Measurements from ENCODE around the gene COL5A1. TPM values are rescaled to one million over a fixed set of nuclear protein-coding genes. Genes with fewer than 3 reads are reported as not detected.
"Not testable (repeated sequence)": the region's sequence is repeated elsewhere in the genome, so short reads cannot be mapped to it uniquely, and the experiment has no call there.

The COL5A1 gene
- total RNA-seq, 1 donor from 2014 or later = 13.9 TPM

DNA sequence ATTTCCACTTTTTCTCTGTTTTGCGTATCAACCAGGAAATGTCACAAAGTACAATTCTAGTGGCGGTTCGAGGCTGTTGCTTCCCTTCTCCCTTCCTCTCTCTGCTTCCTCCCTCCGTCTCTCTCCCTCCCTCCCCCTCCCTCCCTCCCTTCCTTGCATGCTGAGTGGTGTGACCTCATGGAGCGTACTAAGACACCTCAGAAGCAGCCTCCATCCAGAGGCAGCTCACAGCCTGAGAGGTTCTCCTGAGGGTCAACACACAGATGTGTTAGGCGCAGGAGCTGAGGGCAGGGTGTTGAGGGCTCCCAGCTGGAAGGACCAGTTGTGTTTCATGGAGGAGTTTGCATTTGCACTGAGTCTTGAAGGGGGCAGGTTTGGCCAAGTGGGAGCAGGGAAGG is 57.7 kb downstream of the COL5A1 start:
- intact Hi-C loops (cut with micrococcal nuclease) = loop anchor here (10.0 kb wide), 1 partner anchor 285 kb away; no protein-coding TSS in a partner anchor
- Histone ChIP-seq H3K4me1 (peaks cover 27% of the 10 kb centered on the region), H3K27ac (replicated peaks) (peak overlapping the region; percentile 50), H3K27me3 (ENCODE audit: low read depth) (peaks cover 4% of the 10 kb centered on the region), H3K9me3 (replicated peaks) (no peaks in the 10 kb centered on the region), H3K36me3 (peaks cover 8% of the 10 kb centered on the region), H3K4me3 (no peak overlapping the region)
- no peak for DNase-seq
- TF ChIP-seq CTCF (IDR thresholded peaks at IDR 0.05; ENCODE audit: borderline replicate concordance) = no peak

DNA sequence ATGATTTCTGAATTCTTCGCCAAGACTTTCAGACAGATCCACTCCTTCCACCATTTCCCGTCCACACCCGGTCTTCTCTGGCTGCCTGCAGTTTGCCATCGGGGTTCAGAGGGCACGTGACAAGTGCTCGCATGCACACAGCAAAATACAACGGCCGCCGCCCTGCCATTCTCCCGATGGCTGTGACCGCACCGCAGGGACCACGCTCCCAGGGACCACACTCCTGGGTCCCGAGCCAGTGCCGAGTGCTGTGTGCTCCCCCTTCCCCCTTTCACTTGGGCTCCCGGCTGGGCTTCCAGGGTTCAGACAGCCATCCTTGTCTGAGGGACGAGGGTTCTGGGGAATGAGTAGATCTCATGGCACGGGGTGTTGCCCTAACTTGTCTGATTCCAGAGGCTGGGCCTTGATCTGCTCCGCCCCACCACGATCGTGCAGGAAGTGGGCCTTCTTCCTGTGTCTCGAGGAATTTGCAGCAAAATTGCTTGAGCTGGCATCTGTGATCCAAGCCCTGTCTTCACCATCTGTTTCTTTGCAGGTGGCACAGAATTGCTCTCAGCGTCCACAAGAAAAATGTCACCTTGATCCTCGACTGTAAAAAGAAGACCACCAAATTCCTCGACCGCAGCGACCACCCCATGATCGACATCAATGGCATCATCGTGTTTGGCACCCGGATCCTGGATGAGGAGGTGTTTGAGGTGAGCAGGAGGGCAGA is 59.2 kb downstream of the COL5A1 start:
- no peak overlapping the region for H3K27ac ChIP-seq (replicated peaks)
- no peak for DNase-seq
- no peak for TF ChIP-seq CTCF (IDR thresholded peaks at IDR 0.05; ENCODE audit: borderline replicate concordance)
- peaks cover 33% of the 10 kb centered on the region for H3K4me1 ChIP-seq
- intact Hi-C loops (cut with micrococcal nuclease) = no loop called here
- H3K4me3 ChIP-seq = no peak overlapping the region
- H3K27me3 ChIP-seq (ENCODE audit: low read depth) = peaks cover 4% of the 10 kb centered on the region
- H3K9me3 ChIP-seq (replicated peaks) = no peaks in the 10 kb centered on the region
- peaks cover 8% of the 10 kb centered on the region for H3K36me3 ChIP-seq

- no peak for TF ChIP-seq CTCF (IDR thresholded peaks at IDR 0.05; ENCODE audit: borderline replicate concordance)
- no peak overlapping the region for H3K4me3 ChIP-seq
- DNase-seq = no peak
- no peaks in the 10 kb centered on the region for H3K9me3 ChIP-seq (replicated peaks)
- intact Hi-C loops (cut with micrococcal nuclease) = no loop called here
- peak overlapping the region; percentile 16 for H3K27ac ChIP-seq (replicated peaks)
- H3K36me3 ChIP-seq = peaks cover 8% of the 10 kb centered on the region
- peaks cover 4% of the 10 kb centered on the region for H3K27me3 ChIP-seq (ENCODE audit: low read depth)
- H3K4me1 ChIP-seq = peaks cover 42% of the 10 kb centered on the region
Observed at GRCh38 chr9:134701581-134702259, 60.1 kb downstream of the COL5A1 start.

DNA sequence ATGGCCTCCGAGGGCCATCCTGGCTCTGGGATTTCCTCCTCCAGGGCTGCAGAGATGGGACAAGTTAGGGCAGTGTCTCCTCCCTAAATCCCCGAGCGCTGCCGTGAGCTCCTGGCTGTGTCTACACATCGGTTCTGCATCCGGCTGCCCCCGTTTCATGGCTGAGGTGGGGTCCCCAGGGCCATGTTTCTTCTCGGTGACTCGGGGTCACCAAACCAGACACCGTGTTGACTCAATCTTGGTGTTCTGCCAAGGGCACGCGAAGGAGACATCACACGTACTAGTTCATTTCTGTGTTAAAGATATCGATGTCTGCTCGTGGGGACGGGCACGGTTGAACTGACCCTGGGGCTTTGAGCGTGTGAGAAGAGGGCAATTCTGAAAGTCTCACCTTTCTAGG is 60.7 kb downstream of the COL5A1 start:
- no peak for TF ChIP-seq CTCF (IDR thresholded peaks at IDR 0.05; ENCODE audit: borderline replicate concordance)
- Histone ChIP-seq H3K27ac (replicated peaks) (peak overlapping the region; percentile 16), H3K4me1 (peaks cover 48% of the 10 kb centered on the region), H3K4me3 (no peak overlapping the region), H3K9me3 (replicated peaks) (no peaks in the 10 kb centered on the region), H3K27me3 (ENCODE audit: low read depth) (peaks cover 4% of the 10 kb centered on the region), H3K36me3 (peaks cover 8% of the 10 kb centered on the region)
- intact Hi-C loops (cut with micrococcal nuclease) = no loop called here
- no peak for DNase-seq

DNA sequence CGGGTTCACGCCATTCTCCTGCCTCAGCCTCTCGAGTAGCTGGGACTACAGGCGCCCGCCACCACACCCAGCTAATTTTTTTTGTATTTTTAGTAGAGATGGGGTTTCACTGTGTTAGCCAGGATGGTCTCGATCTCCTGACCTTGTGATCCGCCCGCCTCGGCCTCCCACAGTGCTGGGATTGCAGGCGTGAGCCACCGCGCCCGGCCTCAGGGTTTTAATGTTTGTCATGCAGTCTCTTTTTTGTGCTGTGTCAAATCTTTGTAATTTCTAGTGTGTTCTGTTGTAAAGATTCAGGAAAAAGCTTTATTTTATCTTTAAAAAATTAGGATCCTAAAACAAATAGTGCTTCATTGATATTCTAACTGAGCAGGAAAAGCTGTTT is 62.1 kb downstream of the COL5A1 start:
- DNase-seq; H3K36me3 ChIP-seq; H3K4me3 ChIP-seq; intact Hi-C loops (cut with micrococcal nuclease); H3K9me3 ChIP-seq (replicated peaks); H3K27me3 ChIP-seq (ENCODE audit: low read depth): not testable (repeated sequence)
- Histone ChIP-seq H3K4me1 (peaks cover 54% of the 10 kb centered on the region), H3K27ac (replicated peaks) (peak overlapping the region; percentile 33)

DNA sequence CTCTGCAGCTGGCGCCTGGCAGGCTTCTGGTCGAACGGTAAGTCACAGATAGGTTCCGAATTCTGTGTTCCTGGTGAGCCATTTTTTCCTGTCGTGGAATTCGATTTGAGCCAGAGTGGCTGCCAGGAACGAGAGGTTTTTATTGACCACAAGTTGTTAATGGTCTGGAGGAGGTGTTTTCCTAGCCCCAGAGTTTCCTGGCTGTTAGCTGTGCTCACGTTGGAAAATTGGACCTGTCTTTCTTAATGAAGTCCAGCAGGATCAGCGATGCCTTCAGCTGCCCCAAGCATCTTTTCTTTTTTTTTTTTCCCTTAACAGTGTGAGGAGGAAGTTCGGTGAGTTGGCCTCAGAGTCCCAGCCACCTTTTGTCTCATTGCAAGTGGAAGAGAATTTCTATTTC is 62.9 kb downstream of the COL5A1 start:
- H3K36me3 ChIP-seq = peaks cover 8% of the 10 kb centered on the region
- DNase-seq = no peak
- intact Hi-C loops (cut with micrococcal nuclease) = no loop called here
- peaks cover 58% of the 10 kb centered on the region for H3K4me1 ChIP-seq
- H3K4me3 ChIP-seq = no peak overlapping the region
- TF ChIP-seq CTCF (IDR thresholded peaks at IDR 0.05; ENCODE audit: borderline replicate concordance) = no peak
- H3K27ac ChIP-seq (replicated peaks) = peak overlapping the region; percentile 33
- peaks cover 4% of the 10 kb centered on the region for H3K27me3 ChIP-seq (ENCODE audit: low read depth)
- H3K9me3 ChIP-seq (replicated peaks) = no peaks in the 10 kb centered on the region
